SK-N-SH (cell line): Measurements from ENCODE around the gene UBE2Q1. TPM values are rescaled to one million over a fixed set of nuclear protein-coding genes. Genes with fewer than 3 reads are reported as not detected.

Experiments used
- CTCF ChIA-PET: fragments of 300-600, 350-600 bp; formaldehyde crosslinking; extraction: SDS; loops from one replicate; lab custom pipeline; 2021; lab: Yijun Ruan, JAX
- POLR2A ChIA-PET: fragments of 350-600 bp; sonication (Branson Sonifier 250); formaldehyde crosslinking; extraction: SDS; loops from one replicate; lab custom pipeline; 2020; ENCODE audit warnings: antibody characterized with exemption, inconsistent platforms; lab: Yijun Ruan, JAX
- DNase-seq: peaks from one replicate; pipeline ENCODE4 v3.0.0; 2012
- H2AFZ ChIP-seq: fragments of 200-600 bp; sonication (generic); 2 replicates; pipeline ENCODE4 v1.8.1; 2016; ENCODE audit warnings: antibody characterized with exemption, mild to moderate bottlenecking, low read depth
- H3F3A ChIP-seq: fragments of 200-600 bp; sonication (generic); replicated peaks from 2 replicates; pipeline ENCODE3; 2016; ENCODE audit warnings: antibody characterized with exemption, mild to moderate bottlenecking; ENCODE audit not compliant: insufficient read depth
- H3K27ac ChIP-seq, 2 experiments: fragments of 200-500 bp in 1 of 2; fragments of 200-600 bp in 1 of 2; sonication (Bioruptor generic) in 1 of 2; sonication (generic), shearing (Covaris generic) in 1 of 2; 2 replicates each; pipeline versions ENCODE4 v1.5.1 to v1.6.1; 2014 to 2016; ENCODE audit warnings: low read depth in 2 of 2, inconsistent platforms in 1 of 2, low read length in 1 of 2, mild to moderate bottlenecking in 1 of 2, mixed read lengths in 1 of 2
- H3K27me3 ChIP-seq: fragments of 200-600 bp; sonication (generic), shearing (Covaris generic); 2 replicates; pipeline ENCODE4 v1.6.1; 2016; ENCODE audit warnings: mixed run types; ENCODE audit not compliant: insufficient read depth
- H3K36me3 ChIP-seq, 2 experiments: fragments of 200-500 bp in 1 of 2; fragments of 200-600 bp in 1 of 2; sonication (Bioruptor generic) in 1 of 2; sonication (generic) in 1 of 2; replicated peaks in 1 of 2; 2 replicates each; pipeline versions ENCODE3 to v1.5.1; 2014 to 2016; ENCODE audit warnings: low read length in 1 of 2, mild to moderate bottlenecking in 1 of 2; ENCODE audit not compliant: insufficient read depth in 2 of 2, control insufficient read depth in 1 of 2
- H3K4me1 ChIP-seq, 2 experiments: fragments of 200-500 bp in 1 of 2; fragments of 200-600 bp in 1 of 2; sonication (Bioruptor generic) in 1 of 2; sonication (generic), shearing (Covaris generic) in 1 of 2; 2 replicates each; pipeline versions ENCODE4 v1.5.1 to v1.6.1; 2014 to 2016; ENCODE audit warnings: low read depth in 1 of 2, low read length in 1 of 2, mixed run types in 1 of 2; ENCODE audit not compliant: insufficient read depth in 2 of 2, control insufficient read depth in 1 of 2
- H3K4me2 ChIP-seq: fragments of 200-600 bp; sonication (generic), shearing (Covaris generic); 2 replicates; pipeline ENCODE4 v1.6.1; 2017; ENCODE audit warnings: mixed run types
- H3K4me3 ChIP-seq, 2 experiments: fragments of 200-500 bp in 1 of 2; fragments of 200-600 bp in 1 of 2; sonication (Bioruptor generic) in 1 of 2; sonication (generic), shearing (Covaris generic) in 1 of 2; 2 replicates each; pipeline versions ENCODE4 v1.5.1 to v1.8.1; 2014 to 2016; ENCODE audit warnings: low read depth in 2 of 2, inconsistent platforms in 1 of 2, low read length in 1 of 2, mild to moderate bottlenecking in 1 of 2, mixed read lengths in 1 of 2, moderate library complexity in 1 of 2
- H3K79me2 ChIP-seq: fragments of 200-600 bp; sonication (generic); 2 replicates; pipeline ENCODE4 v1.8.1; 2017; ENCODE audit warnings: mild to moderate bottlenecking; ENCODE audit not compliant: insufficient read depth
- H3K9ac ChIP-seq: fragments of 200-600 bp; sonication (generic); 2 replicates; pipeline ENCODE4 v1.6.1; 2017; ENCODE audit warnings: mixed run types
- H3K9me2 ChIP-seq: fragments of 200-600 bp; sonication (generic); 2 replicates; pipeline ENCODE4 v1.6.1; 2017; ENCODE audit warnings: mixed run types
- H3K9me3 ChIP-seq: fragments of 200-600 bp; sonication (generic); 2 replicates; pipeline ENCODE4 v1.6.1; 2017; ENCODE audit warnings: mixed run types, mild to moderate bottlenecking, moderate library complexity
- H4K20me1 ChIP-seq: fragments of 200-600 bp; sonication (generic); 2 replicates; pipeline ENCODE4 v1.6.1; 2017; ENCODE audit warnings: mild to moderate bottlenecking, mixed run types; ENCODE audit not compliant: insufficient read depth
- CTCF ChIP-seq: fragments of 200-600 bp; sonication (generic); IDR thresholded peaks from 2 replicates; pipeline ENCODE4 v1.6.1; 2017; ENCODE audit warnings: antibody characterized with exemption, mild to moderate bottlenecking, moderate library complexity
- ELF1 ChIP-seq: IDR thresholded peaks from 2 replicates; pipeline ENCODE4 v1.4.0; 2012
- EZH2phosphoT487 ChIP-seq: fragments of 200-600 bp; sonication (generic); IDR thresholded peaks from 2 replicates; pipeline ENCODE4 v1.6.1; 2017; ENCODE audit warnings: low read depth, mixed run types, mild to moderate bottlenecking, antibody characterized with exemption, moderate library complexity, borderline replicate concordance
- FOXM1 ChIP-seq: IDR thresholded peaks from 2 replicates; pipeline ENCODE4 v1.4.0; 2012; ENCODE audit warnings: low read depth, mild to moderate bottlenecking
- NRF1 ChIP-seq: IDR thresholded peaks from 2 replicates; pipeline ENCODE4 v1.6.1; 2012; ENCODE audit warnings: low read depth, mild to moderate bottlenecking, low read length
- POLR2AphosphoS5 ChIP-seq: IDR thresholded peaks from 2 replicates; pipeline ENCODE4 v1.6.1; 2012; ENCODE audit warnings: low read depth, low read length
- RAD21 ChIP-seq: IDR thresholded peaks from 2 replicates; pipeline ENCODE4 v1.6.1; 2012; ENCODE audit warnings: mild to moderate bottlenecking, low read length
- RCOR1 ChIP-seq: fragments of 150-350 bp; IDR thresholded peaks from 2 replicates; pipeline ENCODE4 v1.6.1; 2017; ENCODE audit warnings: antibody characterized with exemption, low read length
- REST ChIP-seq: IDR thresholded peaks from 2 replicates; pipeline ENCODE4 v1.6.1; 2012; ENCODE audit warnings: mild to moderate bottlenecking, low read depth, low read length, moderate library complexity
- RXRA ChIP-seq: IDR thresholded peaks from 2 replicates; pipeline ENCODE4 v1.4.0; 2012; ENCODE audit warnings: low read depth, mild to moderate bottlenecking, borderline replicate concordance
- USF1 ChIP-seq: IDR thresholded peaks from 2 replicates; pipeline ENCODE4 v1.4.0; 2012; ENCODE audit warnings: low read depth, borderline replicate concordance
- USF2 ChIP-seq: fragments of 150-350 bp; IDR thresholded peaks from 2 replicates; pipeline ENCODE4 v1.6.1; 2017; ENCODE audit warnings: antibody characterized with exemption, low read length, low read depth, borderline replicate concordance
- WGBS: methylation state at CpG from one replicate; pipeline ENCODE4 v1.1.6; 2017; ENCODE audit warnings: low lambda C conversion rate; 5-methylcytosine and 5-hydroxymethylcytosine counted together
- polyA plus RNA-seq, 3 experiments: library from polyadenylated mRNA; depleted of rRNA; stranded (reverse); fragments of >200 nt; gene quantifications; 2 replicates each; pipeline ENCODE4 v1.2.3, GENCODE V29; 2012

Gene UBE2Q1
- polyA plus RNA-seq, 1 of the 3 experiments (the other 2 are of a cell fraction) = 12.5 TPM

- Histone ChIP-seq H3K9me3 (no peaks in the 10 kb centered on the region), H3K9ac (no peak overlapping the region), H4K20me1 (peaks cover 4% of the 10 kb centered on the region; the same call in 1 of the 2 replicates), H2AFZ (no peak overlapping the region), H3K36me3 (peaks cover 91 to 93% of the 10 kb centered on the region in 2 experiments), H3K4me2 (no peak overlapping the region), H3K27ac (no peak overlapping the region), H3K27me3 (no peaks in the 10 kb centered on the region), H3K4me3 (no peak overlapping the region), H3K79me2 (peaks cover 17% of the 10 kb centered on the region), H3F3A (peaks cover under 1% of the 10 kb centered on the region), H3K9me2 (no peaks in the 10 kb centered on the region), H3K4me1 (peaks cover 0 to 4% of the 10 kb centered on the region in 2 experiments; a peak in 1 of 4 replicates)
- ChIA-PET CTCF (interaction anchor here (1.1 to 1.2 kb wide), 3 partner anchors 8 to 354 kb away, joined by 3 to 6 read pairs (median 3); no protein-coding TSS in a partner anchor), POLR2A (no interaction called here)
- WGBS = 82% methylated on average over 8 of the region's 10 CpGs
- no peak for DNase-seq
- TF ChIP-seq REST (no peak), CTCF (no peak), USF1 (no peak), EZH2phosphoT487 (no peak), ELF1 (no peak), FOXM1 (no peak), RCOR1 (no peak), NRF1 (no peak), RXRA (no peak), USF2 (no peak), POLR2AphosphoS5 (no peak), RAD21 (no peak)
These were observed 31.3 kb upstream of the UBE2Q1 start for GRCh38 chr1:154589780-154590179.
